SJCRH30 (cell line): ENCODE data around the gene EIF3A. TPM values are rescaled to one million over a fixed set of nuclear protein-coding genes. Genes with fewer than 3 reads are reported as not detected.

Experiments
- DNase-seq, 2 experiments: peaks; one replicate each; pipeline ENCODE4 v3.0.0-alpha.2; 2015 to 2020
- H3K27ac ChIP-seq: fragments of 250-450 bp; sonication (Bioruptor Pico); 2 replicates; pipeline ENCODE4 v1.5.1; 2020; ENCODE audit warnings: mild to moderate bottlenecking, moderate library complexity
- H3K27me3 ChIP-seq: fragments of 250-450 bp; sonication (Bioruptor Pico); 2 replicates; pipeline ENCODE4 v1.5.1; 2020; ENCODE audit warnings: mild to moderate bottlenecking, moderate library complexity
- H3K36me3 ChIP-seq: fragments of 250-450 bp; sonication (Bioruptor Pico); 2 replicates; pipeline ENCODE4 v1.5.1; 2020; ENCODE audit warnings: mild to moderate bottlenecking, moderate library complexity
- H3K4me1 ChIP-seq: fragments of 250-450 bp; sonication (Bioruptor Pico); 2 replicates; pipeline ENCODE4 v1.5.1; 2020; ENCODE audit warnings: mild to moderate bottlenecking, moderate library complexity
- H3K4me3 ChIP-seq: fragments of 250-450 bp; sonication (Bioruptor Pico); 2 replicates; pipeline ENCODE4 v1.5.1; 2020; ENCODE audit warnings: mild to moderate bottlenecking, moderate library complexity
- H3K9me3 ChIP-seq: fragments of 250-450 bp; sonication (Bioruptor Pico); replicated peaks from 2 replicates; pipeline ENCODE4 v1.5.1; 2020; ENCODE audit warnings: mild to moderate bottlenecking, moderate library complexity
- total RNA-seq: library from RNA; depleted of rRNA; stranded (reverse); fragments of >200 nt; shearing (Covaris generic); gene quantifications from 2 replicates; pipeline ENCODE4 v1.2.3, GENCODE V29; 2014; rRNA removed

Gene EIF3A
- total RNA-seq, 1 experiment from 2014 or later, result 192 TPM

GRCh38 chr10:118992496-118992895 lies 88.1 kb downstream of the EIF3A start:
- Histone ChIP-seq H3K4me1 (peaks cover 12% of the 10 kb centered on the region), H3K4me3 (no peak overlapping the region), H3K36me3 (no peaks in the 10 kb centered on the region), H3K27me3 (no peaks in the 10 kb centered on the region), H3K27ac (no peak overlapping the region), H3K9me3 (no peaks in the 10 kb centered on the region)
- DNase-seq, result no peak

- no peak overlapping the region for H3K4me3 ChIP-seq
- H3K9me3 ChIP-seq, result peaks cover 7% of the 10 kb centered on the region; the same call in 1 of the 2 replicates
- H3K27me3 ChIP-seq, result no peaks in the 10 kb centered on the region
- peaks cover 12% of the 10 kb centered on the region for H3K4me1 ChIP-seq
- no peak overlapping the region for H3K27ac ChIP-seq
- no peaks in the 10 kb centered on the region for H3K36me3 ChIP-seq
- no peak for DNase-seq
Observed at GRCh38 chr10:118990326-118990725, 90.3 kb downstream of the EIF3A start.

GRCh38 chr10:118986815-118987790 lies 93.5 kb downstream of the EIF3A start:
- Histone ChIP-seq H3K27me3 (no peaks in the 10 kb centered on the region), H3K36me3 (no peaks in the 10 kb centered on the region), H3K4me3 (no peak overlapping the region), H3K9me3 (peaks cover 7% of the 10 kb centered on the region; the same call in 1 of the 2 replicates), H3K4me1 (peaks cover 25% of the 10 kb centered on the region), H3K27ac (no peak overlapping the region)
- no peak for DNase-seq

GRCh38 chr10:118985576-118985975 lies 95.0 kb downstream of the EIF3A start:
- no peaks in the 10 kb centered on the region for H3K36me3 ChIP-seq
- H3K9me3 ChIP-seq, result peaks cover 7% of the 10 kb centered on the region; the same call in 1 of the 2 replicates
- H3K27me3 ChIP-seq, result no peaks in the 10 kb centered on the region
- peaks cover 18% of the 10 kb centered on the region for H3K4me1 ChIP-seq
- H3K27ac ChIP-seq, result no peak overlapping the region
- DNase-seq, result no peak
- no peak overlapping the region for H3K4me3 ChIP-seq

Other genes with a start within 250 kb of the EIF3A start
- gene NANOS1, start 51.1 kb downstream of the EIF3A start, total RNA-seq, result 54.2 and 59.4 TPM in 2 replicates
- 40.5 and 42.1 TPM in 2 replicates for gene DENND10, start 23.3 kb upstream of the EIF3A start, total RNA-seq
- 31.4 and 32.1 TPM in 2 replicates for gene SFXN4, start 84.9 kb upstream of the EIF3A start, total RNA-seq
- gene PRDX3, start 98.0 kb upstream of the EIF3A start, total RNA-seq, result 235 and 239 TPM in 2 replicates
- gene GRK5, start 126.8 kb upstream of the EIF3A start, total RNA-seq, result 4.4 and 4.7 TPM in 2 replicates